ENCODE data around the gene DDR2. TPM values are rescaled to one million over a fixed set of nuclear protein-coding genes. Genes with fewer than 3 reads are reported as not detected.

Gene DDR2
- polyA plus RNA-seq, 3 donors = 0.07 TPM; not detected in 2

DNA sequence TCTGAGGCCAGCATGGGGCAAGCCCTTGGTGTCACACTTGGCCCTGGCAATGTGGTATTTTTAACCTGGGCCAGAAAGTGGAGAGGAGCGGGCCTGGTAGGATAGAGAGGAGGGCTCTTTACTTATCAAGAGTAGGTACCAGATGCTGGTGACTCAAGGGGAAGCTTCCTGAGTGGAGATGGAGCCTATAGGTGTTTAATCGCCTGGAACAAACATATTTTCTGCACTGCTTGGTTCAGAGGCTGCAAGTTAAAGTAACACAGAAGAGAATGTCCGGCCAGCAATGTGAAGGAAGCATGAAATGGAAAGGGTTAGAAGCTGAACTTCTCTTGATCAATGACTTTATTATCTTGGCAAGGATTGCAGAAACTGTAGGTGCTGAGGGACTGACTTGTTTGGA lies 74.3 kb downstream of the DDR2 start:
- Mint-ChIP-seq H3K4me1 (no peaks in the 10 kb centered on the region), H3K27ac (no peak overlapping the region), H3K9me3 (peaks cover 0 to 10% (median 0%) of the 10 kb centered on the region in 7 donors), H3K4me3 (no peak overlapping the region), H3K36me3 (no peaks in the 10 kb centered on the region), H3K27me3 (ENCODE audit: low read depth in 3 of 3) (peaks cover 0 to 2% (median 0%) of the 10 kb centered on the region in 3 donors)
- 100% methylated on average over 3 of the region's 3 CpGs for WGBS (ENCODE audit: insufficient coverage)
- no peak for TF ChIP-seq CTCF (IDR thresholded peaks at IDR 0.05)
- no peaks in the 10 kb centered on the region for H3K79me2 ChIP-seq (ENCODE audit: insufficient read depth, low read length)
- H3K4me1 ChIP-seq (ENCODE audit: control insufficient read depth in 1 of 2, insufficient read depth in 2 of 2, low read length in 2 of 2) = no peaks in the 10 kb centered on the region
- no peaks in the 10 kb centered on the region for H3K9me3 ChIP-seq (replicated peaks in 1 of 2; ENCODE audit: control insufficient read depth in 1 of 2, insufficient read depth in 1 of 2, low read length in 2 of 2)
- H3K9ac ChIP-seq (ENCODE audit: insufficient read depth, low read length, poor library complexity, severe bottlenecking) = no peak overlapping the region
- no peaks in the 10 kb centered on the region for H4K20me1 ChIP-seq (ENCODE audit: insufficient read depth, low read length)
- H3K4me2 ChIP-seq (replicated peaks; ENCODE audit: extremely low read depth, low read length, poor library complexity, severe bottlenecking) = no peak overlapping the region
- no peak for DNase-seq
- no peak overlapping the region for H2AFZ ChIP-seq (ENCODE audit: insufficient read depth, low read depth, low read length, poor library complexity, severe bottlenecking)
- no peaks in the 10 kb centered on the region for H3K36me3 ChIP-seq (replicated peaks in 1 of 2; ENCODE audit: control insufficient read depth in 1 of 2, insufficient read depth in 2 of 2, low read length in 2 of 2)
- intact Hi-C loops (cut with micrococcal nuclease) = no loop called here
- H3K4me3 ChIP-seq (replicated peaks in 1 of 3; ENCODE audit: low read depth in 2 of 3, low read length in 3 of 3) = no peak overlapping the region
- no peak overlapping the region for H3K27ac ChIP-seq (ENCODE audit: low read depth in 1 of 2, low read length in 2 of 2)
- H3K27me3 ChIP-seq (ENCODE audit: control insufficient read depth in 2 of 2, insufficient read depth in 2 of 2, low read length in 2 of 2) = no peaks in the 10 kb centered on the region

DNA sequence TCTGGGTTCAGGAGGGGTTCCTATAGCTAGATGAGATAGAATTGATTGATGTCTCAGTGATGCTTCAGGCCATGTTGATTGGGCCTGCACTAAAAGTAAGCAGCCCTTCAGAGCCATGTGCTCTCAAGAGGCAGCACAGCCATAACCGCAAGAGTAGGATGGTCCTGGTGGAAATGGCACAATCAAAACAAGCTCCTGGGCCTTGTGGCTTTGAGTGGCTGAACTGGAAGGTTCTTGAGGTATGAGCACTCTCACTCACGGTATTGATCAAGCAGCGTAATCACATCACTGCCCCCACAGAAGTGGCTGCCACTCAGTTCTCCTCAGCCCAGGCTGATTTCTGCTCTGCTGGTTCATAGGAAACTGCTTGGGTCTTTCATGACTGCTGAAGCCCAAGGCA lies 76.0 kb downstream of the DDR2 start:
- H3K4me3 ChIP-seq (replicated peaks in 1 of 3; ENCODE audit: low read depth in 2 of 3, low read length in 3 of 3) = no peak overlapping the region
- no peaks in the 10 kb centered on the region for H3K79me2 ChIP-seq (ENCODE audit: insufficient read depth, low read length)
- intact Hi-C loops (cut with micrococcal nuclease) = no loop called here
- no peak for DNase-seq
- no peaks in the 10 kb centered on the region for H3K27me3 ChIP-seq (ENCODE audit: control insufficient read depth in 2 of 2, insufficient read depth in 2 of 2, low read length in 2 of 2)
- Mint-ChIP-seq H3K36me3 (no peaks in the 10 kb centered on the region), H3K4me3 (no peak overlapping the region), H3K27me3 (ENCODE audit: low read depth in 3 of 3) (peaks cover 0 to 2% (median 0%) of the 10 kb centered on the region in 3 donors), H3K4me1 (no peaks in the 10 kb centered on the region), H3K9me3 (peaks cover 0 to 10% (median 0%) of the 10 kb centered on the region in 7 donors), H3K27ac (no peak overlapping the region)
- 93% methylated on average over 3 of the region's 3 CpGs for WGBS (ENCODE audit: insufficient coverage)
- no peaks in the 10 kb centered on the region for H4K20me1 ChIP-seq (ENCODE audit: insufficient read depth, low read length)
- H3K4me2 ChIP-seq (replicated peaks; ENCODE audit: extremely low read depth, low read length, poor library complexity, severe bottlenecking) = no peak overlapping the region
- no peak overlapping the region for H3K27ac ChIP-seq (ENCODE audit: low read depth in 1 of 2, low read length in 2 of 2)
- no peaks in the 10 kb centered on the region for H3K9me3 ChIP-seq (replicated peaks in 1 of 2; ENCODE audit: control insufficient read depth in 1 of 2, insufficient read depth in 1 of 2, low read length in 2 of 2)
- no peak overlapping the region for H2AFZ ChIP-seq (ENCODE audit: insufficient read depth, low read depth, low read length, poor library complexity, severe bottlenecking)
- H3K4me1 ChIP-seq (ENCODE audit: control insufficient read depth in 1 of 2, insufficient read depth in 2 of 2, low read length in 2 of 2) = no peaks in the 10 kb centered on the region
- no peak overlapping the region for H3K9ac ChIP-seq (ENCODE audit: insufficient read depth, low read length, poor library complexity, severe bottlenecking)
- H3K36me3 ChIP-seq (replicated peaks in 1 of 2; ENCODE audit: control insufficient read depth in 1 of 2, insufficient read depth in 2 of 2, low read length in 2 of 2) = no peaks in the 10 kb centered on the region
- TF ChIP-seq CTCF (IDR thresholded peaks at IDR 0.05) = no peak

Measured in CD14-positive monocyte (primary cell).